HG03457 (cell line): ENCODE results near the gene SLC39A9.

ENCODE experiments used
- ATAC-seq: cut with Tn5 transposase; IDR thresholded peaks from one replicate; pipeline ENCODE4 v1.9.1; 2021; ENCODE audit warnings: moderate number of reproducible peaks; ENCODE audit not compliant: unreplicated experiment

Gene SLC39A9, protein sequence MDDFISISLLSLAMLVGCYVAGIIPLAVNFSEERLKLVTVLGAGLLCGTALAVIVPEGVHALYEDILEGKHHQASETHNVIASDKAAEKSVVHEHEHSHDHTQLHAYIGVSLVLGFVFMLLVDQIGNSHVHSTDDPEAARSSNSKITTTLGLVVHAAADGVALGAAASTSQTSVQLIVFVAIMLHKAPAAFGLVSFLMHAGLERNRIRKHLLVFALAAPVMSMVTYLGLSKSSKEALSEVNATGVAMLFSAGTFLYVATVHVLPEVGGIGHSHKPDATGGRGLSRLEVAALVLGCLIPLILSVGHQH

DNA sequence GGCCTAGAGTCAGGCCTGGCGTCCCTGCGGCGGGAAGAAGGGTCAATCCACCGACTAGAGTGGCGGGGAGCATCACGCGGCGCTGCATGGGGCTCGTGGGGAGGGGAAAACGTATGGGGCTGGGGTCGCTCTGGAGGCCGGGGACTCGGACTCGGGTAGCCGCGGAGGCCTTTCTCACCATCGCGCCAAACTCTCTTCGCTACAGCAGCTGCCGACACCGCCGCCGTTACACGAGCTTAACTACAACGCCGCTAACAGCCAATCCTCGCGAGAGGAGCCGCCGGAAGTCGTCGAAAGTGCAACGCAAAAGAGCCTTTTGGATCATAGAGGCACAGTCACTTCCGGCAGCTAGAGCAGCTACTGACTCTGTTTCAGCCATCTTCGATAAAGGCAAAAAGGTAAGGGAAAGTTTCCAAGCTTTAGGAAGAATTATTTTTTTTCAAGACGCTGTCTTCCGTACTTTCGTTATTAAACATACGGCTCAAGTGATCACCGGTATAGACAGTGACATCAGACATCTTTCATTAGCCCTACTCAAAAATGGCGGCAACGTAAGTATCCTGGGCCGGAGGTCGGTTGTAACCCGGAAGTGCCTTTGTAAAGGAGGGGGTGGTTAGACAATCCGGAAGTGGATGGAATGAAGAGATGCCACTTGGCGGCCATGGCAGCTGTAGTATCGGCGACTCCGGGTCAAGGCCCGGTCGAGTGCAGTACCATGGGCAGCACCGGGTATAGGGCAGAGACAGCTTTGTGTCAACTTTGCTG is at the start of gene SLC39A9, which contains the start of gene ERH:
TSS of gene SLC39A9 (plus strand) at position 640 of the 765 bp plus-strand sequence. CDS start 678 bp downstream, outside the sequence.
TSS of gene ERH (minus strand) at position 247 of the 765 bp plus-strand sequence. CDS start at position 181, 66 bp downstream.
- peak; percentile 77 for ATAC-seq

DNA sequence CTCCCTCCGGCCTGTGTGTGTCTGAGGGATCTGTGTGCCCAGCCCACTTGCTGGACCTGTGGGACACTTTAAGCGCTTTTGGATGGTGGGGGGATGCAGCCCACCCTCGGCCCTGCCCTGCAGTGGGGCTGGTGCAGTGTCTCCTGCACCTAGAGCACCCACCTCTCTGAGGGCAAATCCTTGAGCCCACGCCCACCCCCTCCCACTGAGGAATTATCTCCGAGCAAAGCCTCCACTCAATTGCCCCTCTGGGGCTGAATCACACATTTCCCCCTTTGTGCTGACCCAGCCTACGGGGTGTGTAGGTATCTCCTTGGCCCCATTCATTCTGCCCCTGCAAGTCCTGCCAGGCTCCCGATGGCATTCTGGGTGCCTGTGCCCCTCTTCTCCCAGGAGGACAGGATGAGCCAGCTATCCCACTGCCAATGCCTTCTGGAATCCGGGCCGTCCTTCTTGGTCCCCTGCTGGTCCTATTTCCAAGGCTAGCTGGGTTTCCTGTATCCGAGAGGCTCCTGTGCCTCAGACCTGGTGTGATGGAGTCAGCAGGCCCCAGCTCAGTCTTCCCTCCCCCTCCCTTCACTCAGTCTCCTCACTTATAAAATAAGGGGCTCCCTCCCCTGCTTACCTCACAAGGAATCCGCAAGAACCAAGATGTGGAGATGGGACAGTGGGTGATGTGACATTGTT is 49.3 kb upstream of the SLC39A9 start:
- no peak for ATAC-seq

DNA sequence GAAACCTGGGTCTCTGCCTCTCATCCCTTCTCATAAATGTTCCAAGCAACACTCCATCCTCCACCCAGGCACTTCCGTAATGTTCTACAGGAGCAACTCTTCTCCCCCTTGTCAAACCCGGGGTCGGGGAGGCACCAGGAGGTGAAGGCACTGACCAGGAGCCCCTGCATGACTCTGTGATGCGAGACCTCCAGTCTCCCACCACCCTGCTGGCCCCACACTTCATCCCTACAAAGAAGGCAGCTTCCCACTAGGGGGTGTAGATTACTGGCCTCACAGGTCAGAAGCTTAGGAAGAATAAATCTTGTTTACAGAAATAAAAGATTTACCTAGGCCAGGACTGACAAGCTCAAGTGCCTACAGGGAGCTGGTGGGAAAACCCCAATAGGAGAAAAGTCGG is 47.6 kb upstream of the SLC39A9 start:
- no peak for ATAC-seq

DNA sequence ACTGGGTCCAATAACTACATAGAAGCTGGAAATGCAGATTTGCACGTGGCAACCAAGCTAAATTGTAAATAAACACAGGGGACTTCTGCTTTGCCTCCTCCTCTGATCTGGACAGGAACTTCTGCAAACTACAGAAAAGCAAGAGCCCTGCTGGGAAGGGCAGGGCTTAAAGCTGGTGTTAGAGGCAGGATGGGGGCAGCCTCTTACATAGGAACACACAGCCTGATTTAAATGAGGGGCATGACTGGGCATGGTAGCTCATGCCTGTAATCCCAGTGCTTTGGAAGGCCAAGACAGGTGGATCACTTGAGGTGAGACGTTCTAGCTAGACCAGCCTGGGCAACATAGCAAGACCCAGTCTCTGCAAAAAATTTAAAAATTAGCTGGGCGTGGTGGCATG is 47.1 kb upstream of the SLC39A9 start:
- ATAC-seq: no peak

DNA sequence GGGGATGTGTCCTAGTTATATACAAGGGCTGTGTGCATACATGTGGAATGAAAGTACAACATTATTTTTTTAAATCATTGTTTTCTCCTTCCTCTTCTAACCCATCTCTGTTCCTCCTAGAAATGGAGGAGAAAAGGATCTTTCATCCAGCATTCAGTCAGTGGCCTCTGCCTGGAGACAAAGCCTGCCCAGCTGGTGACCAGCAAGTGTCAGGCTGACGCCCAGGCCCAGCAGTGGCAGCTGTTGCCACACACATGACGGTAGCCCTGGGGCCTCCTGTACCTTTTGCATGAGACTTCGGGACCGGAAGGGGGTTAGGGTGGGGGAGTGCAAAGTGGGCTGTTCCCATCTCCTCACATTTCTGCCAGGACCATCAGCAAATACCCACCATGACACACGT is 46.6 kb upstream of the SLC39A9 start:
- ATAC-seq: no peak

DNA sequence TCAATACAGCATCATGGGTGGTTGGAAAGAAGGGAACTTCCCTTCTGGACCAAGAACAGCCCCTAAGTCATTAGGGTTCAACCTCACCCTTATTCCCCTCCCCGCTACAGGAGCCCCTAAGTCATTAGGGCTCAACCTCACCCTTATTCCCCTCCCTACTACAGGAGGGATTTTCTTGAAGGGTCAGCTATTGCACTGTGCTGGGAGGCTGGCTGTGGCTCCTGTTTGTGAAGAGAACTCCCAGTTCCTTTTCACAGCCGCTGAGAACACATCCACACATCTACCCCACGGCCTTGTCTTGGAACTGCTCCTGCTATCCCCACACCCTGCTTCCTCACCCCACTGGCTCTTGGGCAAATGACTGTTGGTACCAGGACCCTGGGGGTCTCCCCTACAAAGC is 45.3 kb upstream of the SLC39A9 start:
- no peak for ATAC-seq

DNA sequence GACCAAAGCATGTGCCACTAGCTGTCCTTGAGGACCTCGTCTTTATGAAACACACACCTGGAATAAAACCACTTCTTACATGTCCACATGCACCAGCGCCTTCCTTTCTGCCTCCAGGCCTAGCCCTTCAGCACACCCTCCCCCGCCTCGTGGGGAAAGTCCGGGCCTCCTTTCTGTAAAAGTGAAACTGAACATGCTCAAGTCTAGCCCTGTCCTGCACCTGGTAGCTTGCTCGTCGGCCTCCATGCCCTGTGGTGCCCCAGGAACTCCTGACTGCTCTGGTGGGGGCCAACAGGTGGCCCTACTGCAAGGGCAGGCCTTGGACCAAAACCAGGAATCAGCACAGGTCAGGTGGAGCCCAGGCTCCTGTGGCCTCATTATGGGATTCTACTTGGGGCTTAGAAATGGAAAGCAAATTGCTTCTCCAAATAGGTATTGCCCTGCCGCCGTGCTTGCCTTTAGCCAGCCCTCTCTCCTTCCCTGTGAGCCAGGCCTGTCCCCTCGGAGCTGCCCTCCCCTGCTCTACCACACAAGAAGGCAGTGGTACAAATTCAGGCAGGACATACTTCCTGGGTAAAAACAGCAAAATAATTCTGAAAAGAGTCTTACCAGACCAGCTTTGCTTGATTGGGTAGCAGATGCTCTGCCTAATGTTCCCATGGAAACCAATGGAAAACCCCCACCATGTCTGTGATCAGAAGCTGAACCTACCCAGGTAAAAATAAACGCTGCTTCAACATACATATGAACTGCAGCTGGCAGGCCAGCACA is 43.9 kb upstream of the SLC39A9 start:
- peak; percentile 71 for ATAC-seq

DNA sequence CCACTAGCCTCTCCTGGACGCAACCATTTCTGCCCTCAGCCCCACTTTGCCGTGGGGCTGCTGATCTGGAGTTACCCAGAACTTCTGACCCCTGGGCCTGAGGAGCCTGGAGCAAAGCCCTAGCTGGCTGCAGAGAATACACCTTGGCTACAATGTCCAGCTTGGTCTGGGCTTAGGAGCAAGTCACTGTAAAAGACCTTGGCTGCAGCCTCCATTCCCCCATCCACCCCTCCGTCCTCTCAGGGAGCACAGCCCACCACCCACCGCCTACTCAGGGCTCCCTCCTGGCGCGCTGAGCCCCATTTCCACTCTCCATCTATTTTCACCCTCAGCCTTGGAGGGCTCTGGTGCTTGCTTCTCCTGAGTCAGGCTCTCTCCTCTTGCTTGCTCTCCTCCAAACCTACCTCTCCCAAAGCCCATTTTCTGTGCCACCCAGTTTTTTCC is 43.3 kb upstream of the SLC39A9 start:
- ATAC-seq: no peak

DNA sequence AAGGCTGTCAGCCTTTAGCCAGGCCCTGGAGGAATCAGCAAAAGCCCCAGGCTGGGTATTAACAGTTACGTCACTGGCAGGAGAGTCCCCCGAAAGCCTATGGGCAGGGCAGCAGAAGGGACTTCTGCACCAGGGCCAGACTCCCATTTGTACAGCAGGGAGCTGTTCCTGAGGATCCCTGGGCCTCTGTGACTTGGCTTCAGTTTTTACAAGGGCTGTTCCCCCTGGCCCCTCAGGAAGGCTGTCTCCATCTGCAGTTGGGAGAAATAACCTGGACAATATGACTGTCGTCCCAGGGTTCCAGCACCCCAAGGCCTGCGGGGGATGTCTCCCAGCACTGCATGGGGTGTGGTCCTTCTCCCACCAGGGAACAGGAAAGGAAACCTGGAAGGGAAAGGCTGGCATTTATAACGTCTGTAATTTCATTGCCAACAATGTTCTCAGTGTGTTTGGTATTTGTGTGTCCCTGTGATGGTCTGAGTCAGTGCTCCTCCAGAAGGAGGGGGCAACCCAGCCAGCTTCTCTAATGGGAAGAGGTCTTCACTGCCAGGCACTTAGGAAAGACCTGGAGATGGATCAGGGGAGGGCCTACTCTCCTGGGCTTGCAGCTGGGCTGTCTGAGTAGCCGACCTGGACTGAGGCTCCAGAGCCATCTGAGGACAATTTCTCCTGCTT is 42.7 kb upstream of the SLC39A9 start:
- no peak for ATAC-seq

DNA sequence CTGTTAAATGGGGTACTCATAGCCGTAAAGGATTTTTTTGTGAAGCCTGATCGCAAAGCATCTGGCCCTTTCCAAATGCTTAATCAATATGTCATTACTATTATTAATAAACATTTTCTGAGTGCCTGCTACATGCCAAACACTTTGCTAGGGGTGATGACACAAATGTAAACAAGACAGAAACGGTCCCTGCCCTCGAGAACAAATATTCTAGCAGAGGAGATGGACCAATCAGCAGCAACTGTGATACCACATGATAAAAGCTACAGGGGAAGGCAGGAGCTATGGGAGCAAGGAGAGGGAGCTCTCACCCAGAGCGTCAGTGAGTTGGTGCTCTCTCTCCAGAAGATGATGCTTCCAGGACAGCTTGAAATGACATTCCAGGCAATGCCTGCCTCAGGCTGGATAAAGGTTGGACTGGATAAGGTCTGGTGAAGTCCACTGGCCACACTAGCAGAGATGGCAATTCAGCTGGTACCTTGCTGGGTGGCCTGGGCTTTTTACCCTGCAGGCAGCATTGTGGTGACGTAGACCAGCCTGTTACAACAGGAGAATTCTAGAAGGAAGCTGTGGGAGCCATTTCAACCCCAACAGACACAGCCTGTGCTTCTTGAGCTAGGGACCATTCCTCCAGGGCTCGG is 41.5 kb upstream of the SLC39A9 start:
- no peak for ATAC-seq

DNA sequence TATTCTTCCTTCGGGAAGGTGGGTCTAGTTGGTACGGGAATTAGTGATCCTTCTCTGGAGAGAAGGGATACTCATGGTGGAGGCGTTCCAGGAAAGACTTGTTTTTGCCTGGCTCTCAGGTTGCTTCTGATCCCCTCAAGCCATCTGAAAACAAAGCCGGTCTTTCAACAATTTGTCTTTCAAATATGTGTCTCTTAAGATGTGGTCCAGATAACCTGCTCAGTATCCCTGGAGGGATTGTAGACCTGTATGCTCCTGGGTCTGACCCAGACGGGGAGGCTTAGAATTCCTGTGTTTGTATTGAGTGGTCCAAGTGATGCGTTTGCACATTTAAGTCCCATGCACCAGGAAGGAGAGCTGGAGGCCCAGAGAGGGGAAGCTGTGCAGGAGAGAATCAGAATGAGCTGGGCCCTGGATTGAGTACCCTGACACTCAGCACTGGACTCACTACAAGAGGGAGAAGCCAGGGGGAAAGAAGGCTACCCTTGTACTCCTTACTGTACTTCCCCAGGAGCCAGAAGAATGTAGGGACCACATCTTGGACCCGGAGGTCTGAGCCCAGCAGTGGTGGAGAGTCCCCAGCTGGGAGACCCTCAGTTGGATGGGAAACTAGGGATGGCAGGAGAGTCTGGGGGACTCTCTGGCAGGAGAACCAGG is 40.8 kb upstream of the SLC39A9 start:
- no peak for ATAC-seq

DNA sequence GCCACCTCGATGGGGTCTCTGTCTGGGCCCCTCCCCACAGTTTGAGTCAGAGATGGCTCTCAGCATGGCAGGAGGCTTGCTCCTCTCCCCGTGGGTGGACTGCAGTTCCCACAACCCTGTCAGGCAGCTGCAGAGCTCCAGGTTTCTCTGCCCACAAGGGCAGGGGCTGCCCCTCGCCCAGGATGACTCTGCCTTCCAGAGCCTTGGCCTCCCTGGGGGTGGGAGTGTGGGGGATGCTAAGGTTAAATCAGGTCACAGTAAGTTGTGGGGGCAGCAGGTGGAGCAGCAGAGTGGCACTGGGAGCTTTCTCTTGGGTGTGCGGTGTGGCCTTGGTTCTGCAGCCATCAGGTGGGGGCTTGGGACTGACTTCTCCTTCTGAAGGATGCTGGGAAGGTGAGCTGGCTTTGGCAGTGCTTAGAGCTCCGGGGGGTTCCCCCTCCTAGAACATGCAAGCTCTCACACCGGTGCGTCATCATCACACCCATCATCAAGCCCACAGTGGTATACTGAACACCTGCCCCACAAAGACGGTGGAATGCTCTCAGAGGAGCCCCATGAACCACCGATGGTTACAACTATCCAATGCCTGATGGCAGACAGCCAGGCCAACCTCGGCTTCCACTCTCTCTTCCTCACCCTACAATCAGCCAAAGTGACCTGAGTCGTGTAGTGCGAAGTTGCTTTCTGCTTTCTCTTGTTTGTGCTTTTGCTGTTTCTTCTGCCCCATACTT is 40.1 kb upstream of the SLC39A9 start:
- no peak for ATAC-seq

DNA sequence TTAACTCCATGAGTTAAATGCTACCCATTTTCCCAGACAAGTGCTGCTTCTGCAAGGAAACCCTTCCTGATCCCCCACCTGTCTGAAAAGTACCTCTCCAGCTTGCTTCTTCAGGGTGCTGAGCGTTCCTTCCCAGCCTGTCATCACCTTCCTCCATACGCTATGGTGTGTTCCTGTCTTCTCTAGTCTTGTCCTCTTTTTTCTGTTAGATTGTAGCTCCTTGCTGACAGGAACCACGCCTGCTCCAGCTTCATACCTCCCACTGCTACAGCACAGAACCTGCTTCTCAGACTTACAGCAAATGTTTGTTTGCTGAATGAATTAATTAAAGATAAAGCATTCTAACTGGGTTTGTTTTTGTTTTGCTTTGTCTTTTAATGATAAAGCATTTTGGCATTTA is 39.5 kb upstream of the SLC39A9 start:
- no peak for ATAC-seq

DNA sequence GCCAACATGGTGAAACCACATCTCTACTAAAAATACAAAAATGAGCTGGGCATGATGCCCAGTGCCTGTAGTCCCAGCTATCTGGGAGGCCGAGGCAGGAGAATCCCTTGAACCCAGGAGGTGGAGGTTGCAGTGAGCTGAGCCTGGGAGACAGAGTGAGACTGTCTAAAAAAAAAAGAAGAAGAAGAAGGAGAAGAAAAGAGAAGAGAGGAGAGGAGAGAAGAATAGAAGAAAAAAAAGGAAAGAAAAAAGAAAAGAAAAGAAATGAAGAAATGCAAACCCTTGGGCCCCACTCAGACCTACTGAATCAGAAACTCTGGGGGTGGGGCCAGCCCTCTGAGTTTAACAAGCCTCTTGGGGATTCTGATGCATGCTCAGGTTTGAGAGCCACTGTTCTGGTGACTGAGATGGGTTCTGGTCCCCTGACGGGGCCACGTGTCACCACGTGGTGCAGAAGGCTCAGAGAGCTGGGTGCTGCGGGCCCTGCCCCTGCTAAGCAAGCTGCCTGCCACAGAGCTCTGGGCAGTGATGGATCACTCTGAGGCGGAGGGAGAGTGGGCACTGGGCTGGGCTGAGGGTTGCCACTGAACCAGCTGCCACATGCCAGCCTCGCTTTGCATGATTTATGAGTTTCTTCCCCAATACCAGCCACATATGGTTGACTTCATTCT is 37.9 kb upstream of the SLC39A9 start:
- ATAC-seq: no peak

DNA sequence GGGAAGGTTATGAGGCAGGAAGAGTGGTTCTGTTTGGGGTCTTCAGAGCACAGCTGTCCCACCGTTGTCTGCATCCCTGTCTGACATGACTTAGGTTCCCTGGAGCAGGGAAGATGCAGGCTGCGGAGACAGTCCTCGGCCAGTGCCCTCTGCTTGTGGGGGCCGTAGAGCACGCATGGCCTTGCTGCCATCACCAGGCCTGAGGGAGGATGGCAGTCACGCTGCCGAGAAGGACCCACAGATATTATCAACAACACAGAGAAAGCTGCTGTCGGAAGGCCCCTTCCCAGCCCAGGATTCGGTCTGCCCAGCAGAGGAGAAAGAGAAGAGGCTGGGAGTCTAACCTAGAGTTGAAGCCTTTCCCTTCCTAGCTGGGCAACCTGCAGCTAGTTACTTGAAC is 35.4 kb upstream of the SLC39A9 start:
- no peak for ATAC-seq

DNA sequence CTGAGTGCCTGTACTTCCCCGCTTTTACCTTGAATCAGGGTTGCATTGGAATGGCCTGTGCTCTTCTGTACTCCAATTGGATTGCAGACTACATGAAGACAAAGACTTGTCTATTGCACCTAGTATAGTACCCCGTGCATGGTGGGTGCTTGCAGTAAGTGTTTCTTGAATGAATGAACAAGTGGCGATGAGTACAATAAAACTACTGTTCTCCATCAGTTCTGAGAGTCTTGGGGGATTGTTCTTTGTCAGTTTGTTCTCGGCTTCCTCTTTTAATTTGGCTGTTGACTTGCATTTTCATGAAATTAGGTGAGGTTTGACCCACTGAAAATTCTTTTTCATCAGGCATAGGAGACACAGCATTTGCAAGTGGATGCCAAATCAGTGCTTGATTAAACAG is 34.5 kb upstream of the SLC39A9 start:
- ATAC-seq: no peak

DNA sequence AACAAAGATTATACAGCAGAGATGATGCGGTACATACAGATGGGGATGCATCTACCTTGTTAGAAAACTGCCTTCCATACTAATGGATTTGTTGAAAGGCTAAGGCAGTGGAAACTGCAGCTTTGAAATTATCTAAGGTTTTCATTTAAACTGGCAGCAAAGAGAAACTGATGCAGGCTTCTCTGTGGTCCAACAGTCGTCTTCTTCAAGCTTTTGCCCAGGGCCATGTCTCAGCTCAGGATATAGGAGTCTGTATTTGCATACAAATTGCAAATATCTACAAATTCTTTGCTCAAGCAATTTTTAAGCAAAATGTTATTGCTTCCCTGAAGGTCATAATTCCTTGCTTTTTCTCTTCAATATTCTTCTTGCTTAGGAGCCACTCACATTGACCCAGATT is 34.1 kb upstream of the SLC39A9 start:
- ATAC-seq: no peak

DNA sequence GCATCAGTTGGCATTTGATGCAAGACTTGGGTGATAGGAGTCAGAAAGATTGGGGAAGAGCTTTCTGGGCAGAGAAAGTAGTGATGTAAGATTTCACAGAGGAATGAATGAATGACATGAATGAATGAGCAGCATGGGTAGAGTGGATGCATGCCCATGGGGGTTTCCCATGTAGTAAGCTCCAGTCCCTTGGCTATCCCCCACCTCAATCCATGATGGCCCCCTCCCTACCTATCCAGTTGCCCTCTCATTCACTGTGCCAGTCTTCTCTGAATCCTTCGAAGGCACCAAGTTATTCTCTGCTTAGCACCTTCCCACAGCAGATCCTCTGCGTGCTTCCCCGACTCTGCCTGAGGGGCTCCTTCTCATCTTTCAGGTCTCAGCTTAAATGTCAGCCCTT is 32.4 kb upstream of the SLC39A9 start:
- no peak for ATAC-seq
